D721Med (cell line): Measurements from ENCODE around the gene RAB3A.

ENCODE experiments used
- DNase-seq: peaks from one replicate; pipeline ENCODE4 v3.0.0; 2011; ENCODE audit warnings: low spot score; ENCODE audit not compliant: insufficient read length
- FAIRE-seq: peaks from 2 replicates; lab custom pipeline; 2011; peaks lifted over from hg19 to GRCh38; lab: Jason Lieb, UNC
- CTCF ChIP-seq: IDR thresholded peaks from 2 replicates; pipeline ENCODE4 v1.5.1; 2012; ENCODE audit warnings: mild to moderate bottlenecking, control low read depth; ENCODE audit not compliant: insufficient read depth; ENCODE audit errors: missing control alignments

RAB3A gene

GRCh38 chr19:18203863-18204393, at the start of gene RAB3A:
RAB3A (minus strand) TSS chr19:18204042; CDS start chr19:18202740, 1,302 bp downstream.
- TF ChIP-seq CTCF, result no peak
- FAIRE-seq, result no peak
- peak; percentile 89 for DNase-seq

GRCh38 chr19:18253130-18253529, 49.3 kb upstream of the RAB3A start:
- no peak for TF ChIP-seq CTCF

GRCh38 chr19:18252370-18252717, 48.5 kb upstream of the RAB3A start:
- no peak for DNase-seq
- FAIRE-seq, result no peak
- TF ChIP-seq CTCF, result no peak

More at GRCh38 chr19:18253130-18253529, 49.3 kb upstream of the RAB3A start:
- DNase-seq, result no peak
- FAIRE-seq, result no peak

GRCh38 chr19:18251587-18252369, 47.9 kb upstream of the RAB3A start:
- peak; percentile 84 for TF ChIP-seq CTCF
- DNase-seq (peak; percentile 72), FAIRE-seq (no peak)

GRCh38 chr19:18249834-18250233, 46.0 kb upstream of the RAB3A start:
- TF ChIP-seq CTCF, result no peak
- DNase-seq (no peak), FAIRE-seq (no peak)

- no peak for FAIRE-seq
These were observed 41.5 kb upstream of the RAB3A start for GRCh38 chr19:18245297-18245696.

More at GRCh38 chr19:18245297-18245696, 41.5 kb upstream of the RAB3A start:
- TF ChIP-seq CTCF, result no peak
- DNase-seq, result no peak
